ENCODE measurements around the gene BAHCC1.

The BAHCC1 gene

GRCh38 chr17:81398176-81398831 is 3.0 kb downstream of the BAHCC1 start:
- no peak for DNase-seq (ENCODE audit: low read depth)

GRCh38 chr17:81398832-81399411 is 3.7 kb downstream of the BAHCC1 start:
- DNase-seq (ENCODE audit: low read depth): no peak

GRCh38 chr17:81399481-81400153 is 4.4 kb downstream of the BAHCC1 start:
- DNase-seq (ENCODE audit: low read depth): no peak

GRCh38 chr17:81400154-81400977 is 5.1 kb downstream of the BAHCC1 start:
- no peak for DNase-seq (ENCODE audit: low read depth)

GRCh38 chr17:81400996-81401722 is 5.9 kb downstream of the BAHCC1 start:
- no peak for DNase-seq (ENCODE audit: low read depth)

- no peak for DNase-seq (ENCODE audit: low read depth)
Measured at GRCh38 chr17:81401723-81402529, 6.7 kb downstream of the BAHCC1 start.

GRCh38 chr17:81402530-81402941 is 7.3 kb downstream of the BAHCC1 start:
- DNase-seq (ENCODE audit: low read depth): no peak

GRCh38 chr17:81402981-81403467 is 7.8 kb downstream of the BAHCC1 start:
- no peak for DNase-seq (ENCODE audit: low read depth)

GRCh38 chr17:81403671-81404534 is 8.6 kb downstream of the BAHCC1 start:
- no peak for DNase-seq (ENCODE audit: low read depth)

- DNase-seq (ENCODE audit: low read depth): no peak
Measured at GRCh38 chr17:81404558-81405165, 9.4 kb downstream of the BAHCC1 start.

- DNase-seq (ENCODE audit: low read depth): no peak
Measured at GRCh38 chr17:81405411-81405872, 10.2 kb downstream of the BAHCC1 start.

- no peak for DNase-seq (ENCODE audit: low read depth)
Measured at GRCh38 chr17:81406117-81406953, 11.1 kb downstream of the BAHCC1 start.

- no peak for DNase-seq (ENCODE audit: low read depth)
Measured at GRCh38 chr17:81408049-81408448, 12.8 kb downstream of the BAHCC1 start.

- no peak for DNase-seq (ENCODE audit: low read depth)
Measured at GRCh38 chr17:81409190-81409935, 14.1 kb downstream of the BAHCC1 start.

- no peak for DNase-seq (ENCODE audit: low read depth)
Measured at GRCh38 chr17:81410852-81411251, 15.6 kb downstream of the BAHCC1 start.

GRCh38 chr17:81411305-81411704 is 16.0 kb downstream of the BAHCC1 start:
- no peak for DNase-seq (ENCODE audit: low read depth)

- DNase-seq (ENCODE audit: low read depth): no peak
Measured at GRCh38 chr17:81412490-81413093, 17.3 kb downstream of the BAHCC1 start.

Measured in stimulated activated CD8-positive, alpha-beta memory T cell treated with anti-CD3 and anti-CD28 coated beads, Interleukin-7, amount 100 ng/mL, for 24 hours (primary cell).